Measurements from ENCODE around the gene WSB1. TPM values are rescaled to one million over a fixed set of nuclear protein-coding genes. Genes with fewer than 3 reads are reported as not detected.

The WSB1 gene
- total and polyA plus RNA-seq, 9 of the 15 experiments (the other 6 are each of a cell fraction or from before 2014, with no cell fraction given), result 22.8 to 229 (median 81.1) TPM

GRCh38 chr17:27339836-27340550 lies 46.1 kb downstream of the WSB1 start (continued):
- TF ChIP-seq RB1 (IDR thresholded peaks at IDR 0.05; ENCODE audit: low read depth), result no peak
- no peak for TF ChIP-seq STAT6 (CRISPR knock-in tag; IDR thresholded peaks at IDR 0.05)
- peak in 1 of 2 experiments; percentile 98; a peak in 1 of 4 replicates for TF ChIP-seq KDM4B (IDR thresholded peaks at IDR 0.05; ENCODE audit: borderline replicate concordance in 2 of 2, low read depth in 1 of 2)
- TF ChIP-seq FIP1L1 (IDR thresholded peaks at IDR 0.05; ENCODE audit: low read depth, low read length, poor library complexity, severe bottlenecking), result no peak
- no peak for TF ChIP-seq AFF1 (IDR thresholded peaks at IDR 0.05; ENCODE audit: low read depth in 1 of 2, partially characterized antibody in 2 of 2)
- no peak for TF ChIP-seq TCF7 (IDR thresholded peaks at IDR 0.05; ENCODE audit: borderline replicate concordance)
- no peak for TF ChIP-seq NFXL1 (CRISPR knock-in tag; IDR thresholded peaks at IDR 0.05)
- no peak for TF ChIP-seq GTF2B (IDR thresholded peaks at IDR 0.05; ENCODE audit: extremely low read depth, insufficient read length)
- peak; percentile 48 for TF ChIP-seq NCOA1 (IDR thresholded peaks at IDR 0.05; ENCODE audit: low read depth)
- TF ChIP-seq MEIS2 (IDR thresholded peaks at IDR 0.05; ENCODE audit: partially characterized antibody), result peak; percentile 72
- peak; percentile 77; the same call in 1 of the 2 replicates for TF ChIP-seq POLR2AphosphoS2 (IDR thresholded peaks at IDR 0.05; ENCODE audit: low read length)
- no peak for TF ChIP-seq EGR1 (conservative IDR thresholded peaks at IDR 0.05)
- TF ChIP-seq DEAF1 (CRISPR knock-in tag; IDR thresholded peaks at IDR 0.05), result no peak
- TF ChIP-seq ZFX (CRISPR knock-in tag; IDR thresholded peaks at IDR 0.05), result peak; percentile 48; the same call in 1 of the 2 replicates
- no peak for TF ChIP-seq NR1H2 (CRISPR knock-in tag; IDR thresholded peaks at IDR 0.05)
- no peak for TF ChIP-seq FOXA3 (CRISPR knock-in tag; conservative IDR thresholded peaks at IDR 0.05 in 1 of 2, IDR thresholded peaks at IDR 0.05 in 1 of 2)
- no peak for TF ChIP-seq STAG1 (CRISPR knock-in tag; IDR thresholded peaks at IDR 0.05; ENCODE audit: borderline replicate concordance)
- TF ChIP-seq ZNF24 (IDR thresholded peaks at IDR 0.05), result no peak
- TF ChIP-seq HIVEP1 (CRISPR knock-in tag; IDR thresholded peaks at IDR 0.05), result no peak
- TF ChIP-seq SMARCA4 (IDR thresholded peaks at IDR 0.05), result peak; percentile 72
